ENCODE measurements around the gene GNAQ. TPM values are rescaled to one million over a fixed set of nuclear protein-coding genes. Genes with fewer than 3 reads are reported as not detected.

GNAQ gene
- total and polyA plus RNA-seq, 2 donors (not counting 1 experiment from before 2014, with no cell fraction given): 0.60 to 1.4 TPM

DNA sequence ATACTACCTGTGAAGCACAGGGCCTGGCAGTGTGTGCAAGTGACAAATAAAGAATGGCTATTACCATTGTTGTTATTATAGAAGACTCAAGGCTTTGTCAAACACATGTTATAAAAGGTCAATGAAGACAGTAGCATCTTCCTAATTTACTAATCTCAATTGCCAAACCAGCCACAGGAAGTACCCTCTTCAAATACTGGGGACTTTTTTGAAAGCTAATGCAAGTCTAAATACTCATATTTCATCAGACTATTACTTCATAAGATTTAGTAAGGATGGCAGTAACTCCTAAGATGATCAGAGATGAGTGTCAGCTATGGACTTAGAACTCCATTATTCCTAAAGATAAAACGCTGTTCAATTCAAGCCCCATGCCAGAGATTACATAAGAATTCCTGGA, 43.0 kb downstream of the GNAQ start:
- H3K27me3 ChIP-seq (replicated peaks in 1 of 4; ENCODE audit: control extremely low read depth in 1 of 4, control insufficient read depth in 3 of 4, insufficient read depth in 4 of 4, low read length in 3 of 4): no peaks in the 10 kb centered on the region
- peaks cover 11% of the 10 kb centered on the region for H3K27me3 Mint-ChIP-seq
- no peaks in the 10 kb centered on the region for H3K9me3 Mint-ChIP-seq (ENCODE audit: insufficient read depth)
- POLR2A ChIA-PET: no interaction called here
- no peak overlapping the region for H3K4me2 ChIP-seq (replicated peaks; ENCODE audit: low read depth, low read length, poor library complexity, severe bottlenecking)
- DNase-seq (no peak), ATAC-seq (ENCODE audit: low read depth) (no peak)
- H3K27ac ChIP-seq (ENCODE audit: low read length in 2 of 2): no peak overlapping the region
- no peaks in the 10 kb centered on the region for H3K79me2 ChIP-seq (ENCODE audit: control insufficient read depth, insufficient read depth, low read length)
- no peaks in the 10 kb centered on the region for H3K36me3 ChIP-seq (replicated peaks in 1 of 2; ENCODE audit: control extremely low read depth in 1 of 2, control insufficient read depth in 1 of 2, extremely low read depth in 1 of 2, insufficient read depth in 2 of 2, low read length in 1 of 2)
- no CpG with 5 or more reads among the region's 1 CpG for WGBS (ENCODE audit: insufficient coverage)
- H3K4me1 ChIP-seq (ENCODE audit: control insufficient read depth in 2 of 2, insufficient read depth in 2 of 2, low read length in 2 of 2): no peaks in the 10 kb centered on the region
- no peak overlapping the region for H3K9ac ChIP-seq (ENCODE audit: low read length)
- H3K27ac Mint-ChIP-seq: no peak overlapping the region
- no peak for TF ChIP-seq EZH2 (IDR thresholded peaks at IDR 0.05; ENCODE audit: borderline replicate concordance, insufficient read depth, low read depth, low read length, poor library complexity, severe bottlenecking)
- TF ChIP-seq, protein P1, sequence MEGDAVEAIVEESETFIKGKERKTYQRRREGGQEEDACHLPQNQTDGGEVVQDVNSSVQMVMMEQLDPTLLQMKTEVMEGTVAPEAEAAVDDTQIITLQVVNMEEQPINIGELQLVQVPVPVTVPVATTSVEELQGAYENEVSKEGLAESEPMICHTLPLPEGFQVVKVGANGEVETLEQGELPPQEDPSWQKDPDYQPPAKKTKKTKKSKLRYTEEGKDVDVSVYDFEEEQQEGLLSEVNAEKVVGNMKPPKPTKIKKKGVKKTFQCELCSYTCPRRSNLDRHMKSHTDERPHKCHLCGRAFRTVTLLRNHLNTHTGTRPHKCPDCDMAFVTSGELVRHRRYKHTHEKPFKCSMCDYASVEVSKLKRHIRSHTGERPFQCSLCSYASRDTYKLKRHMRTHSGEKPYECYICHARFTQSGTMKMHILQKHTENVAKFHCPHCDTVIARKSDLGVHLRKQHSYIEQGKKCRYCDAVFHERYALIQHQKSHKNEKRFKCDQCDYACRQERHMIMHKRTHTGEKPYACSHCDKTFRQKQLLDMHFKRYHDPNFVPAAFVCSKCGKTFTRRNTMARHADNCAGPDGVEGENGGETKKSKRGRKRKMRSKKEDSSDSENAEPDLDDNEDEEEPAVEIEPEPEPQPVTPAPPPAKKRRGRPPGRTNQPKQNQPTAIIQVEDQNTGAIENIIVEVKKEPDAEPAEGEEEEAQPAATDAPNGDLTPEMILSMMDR (IDR thresholded peaks at IDR 0.05): no peak
- H3K4me3 Mint-ChIP-seq: no peak overlapping the region
- H3K4me3 ChIP-seq (ENCODE audit: control extremely low read depth in 1 of 5, extremely low read depth in 1 of 5, insufficient read depth in 1 of 5, low read depth in 2 of 5, low read length in 4 of 5): no peak overlapping the region
- CTCF ChIA-PET: no interaction called here
- intact Hi-C loops (cut with micrococcal nuclease): no loop called here
- H2AFZ ChIP-seq (ENCODE audit: insufficient read depth, low read depth, low read length, poor library complexity, severe bottlenecking): no peak overlapping the region
- H4K20me1 ChIP-seq (ENCODE audit: control insufficient read depth, insufficient read depth, low read length, poor library complexity, severe bottlenecking): no peaks in the 10 kb centered on the region
- H3K4me1 Mint-ChIP-seq: no peaks in the 10 kb centered on the region
- no peaks in the 10 kb centered on the region for H3K9me3 ChIP-seq (ENCODE audit: control extremely low read depth in 1 of 3, control insufficient read depth in 2 of 3, insufficient read depth in 1 of 3, low read length in 2 of 3)

DNA sequence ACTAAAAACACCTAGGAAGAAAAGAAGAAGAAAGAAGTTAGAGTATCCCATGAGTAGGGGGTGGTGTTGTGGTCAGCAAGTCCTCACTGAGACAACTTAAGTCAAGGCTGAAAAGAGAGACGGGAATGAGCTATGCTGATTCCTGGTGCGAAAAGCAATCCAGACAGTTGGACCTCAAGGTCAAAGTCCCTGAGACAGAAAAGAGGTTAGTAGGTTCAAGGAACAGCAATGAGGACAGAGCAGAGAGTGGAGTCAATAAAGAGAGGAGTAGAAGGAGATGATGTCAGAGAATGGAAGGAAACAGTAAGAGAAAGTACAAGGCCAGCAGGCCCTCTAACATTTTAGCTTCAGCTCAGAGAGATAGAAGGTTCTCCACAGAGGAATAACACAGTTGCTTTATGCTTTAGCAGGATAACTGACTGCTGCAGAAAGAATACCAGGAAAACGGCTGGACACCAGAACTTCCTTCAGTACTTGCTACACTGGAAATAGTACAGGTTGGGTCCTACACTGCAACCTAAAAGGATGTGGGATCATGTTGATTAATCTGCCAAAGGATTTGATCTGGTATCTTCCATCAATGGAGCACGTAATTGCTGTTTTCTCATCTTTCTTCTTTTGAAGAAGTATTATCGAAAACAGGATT, 43.6 kb downstream of the GNAQ start:
- ChIA-PET POLR2A (no interaction called here), CTCF (no interaction called here)
- Histone ChIP-seq H3K27ac (ENCODE audit: low read length in 2 of 2) (no peak overlapping the region), H3K9ac (ENCODE audit: low read length) (no peak overlapping the region), H3K79me2 (ENCODE audit: control insufficient read depth, insufficient read depth, low read length) (no peaks in the 10 kb centered on the region), H3K4me1 (ENCODE audit: control insufficient read depth in 2 of 2, insufficient read depth in 2 of 2, low read length in 2 of 2) (no peaks in the 10 kb centered on the region), H4K20me1 (ENCODE audit: control insufficient read depth, insufficient read depth, low read length, poor library complexity, severe bottlenecking) (no peaks in the 10 kb centered on the region), H3K27me3 (replicated peaks in 1 of 4; ENCODE audit: control extremely low read depth in 1 of 4, control insufficient read depth in 3 of 4, insufficient read depth in 4 of 4, low read length in 3 of 4) (no peaks in the 10 kb centered on the region), H3K9me3 (ENCODE audit: control extremely low read depth in 1 of 3, control insufficient read depth in 2 of 3, insufficient read depth in 1 of 3, low read length in 2 of 3) (no peaks in the 10 kb centered on the region), H3K4me3 (ENCODE audit: control extremely low read depth in 1 of 5, extremely low read depth in 1 of 5, insufficient read depth in 1 of 5, low read depth in 2 of 5, low read length in 4 of 5) (no peak overlapping the region), H3K4me2 (replicated peaks; ENCODE audit: low read depth, low read length, poor library complexity, severe bottlenecking) (no peak overlapping the region), H2AFZ (ENCODE audit: insufficient read depth, low read depth, low read length, poor library complexity, severe bottlenecking) (no peak overlapping the region), H3K36me3 (replicated peaks in 1 of 2; ENCODE audit: control extremely low read depth in 1 of 2, control insufficient read depth in 1 of 2, extremely low read depth in 1 of 2, insufficient read depth in 2 of 2, low read length in 1 of 2) (no peaks in the 10 kb centered on the region)
- ATAC-seq (ENCODE audit: low read depth) (no peak), DNase-seq (no peak)
- intact Hi-C loops (cut with micrococcal nuclease): no loop called here
- H3K27me3 Mint-ChIP-seq: peaks cover 11% of the 10 kb centered on the region
- H3K9me3 Mint-ChIP-seq (ENCODE audit: insufficient read depth): no peaks in the 10 kb centered on the region
- H3K27ac Mint-ChIP-seq: no peak overlapping the region
- no peak for TF ChIP-seq EZH2 (IDR thresholded peaks at IDR 0.05; ENCODE audit: borderline replicate concordance, insufficient read depth, low read depth, low read length, poor library complexity, severe bottlenecking)
- TF ChIP-seq, protein P1 (IDR thresholded peaks at IDR 0.05): no peak
- no peaks in the 10 kb centered on the region for H3K4me1 Mint-ChIP-seq
- 96% methylated on average over 2 of the region's 5 CpGs for WGBS (ENCODE audit: insufficient coverage)
- H3K4me3 Mint-ChIP-seq: no peak overlapping the region

Measured in B cell (primary cell).